Pulmonary artery endothelial cell (primary cell): Measurements from ENCODE around the gene PAGE2. TPM values are rescaled to one million over a fixed set of nuclear protein-coding genes. Genes with fewer than 3 reads are reported as not detected.
"Not testable (repeated sequence)": the region's sequence is repeated elsewhere in the genome, so short reads cannot be mapped to it uniquely, and the experiment has no call there.

Source experiments
- DNase-seq: peaks from one replicate; pipeline ENCODE4 v3.0.0-alpha.2; 2011; ENCODE audit warnings: low read depth, low spot score
- total RNA-seq: library from RNA; depleted of rRNA; stranded (reverse); fragments of >200 nt; gene quantifications from 2 replicates; pipeline ENCODE4 v1.2.3, GENCODE V29; 2014

Gene PAGE2
- total RNA-seq, 1 donor from 2014 or later, result not detected

- DNase-seq, result no peak
These were observed 35.1 kb downstream of the PAGE2 start for GRCh38 chrX:55123900-55124299.

- DNase-seq, result no peak
These were observed 38.9 kb downstream of the PAGE2 start for GRCh38 chrX:55127692-55128091.

GRCh38 chrX:55129361-55129760 is 40.5 kb downstream of the PAGE2 start:
- no peak for DNase-seq

GRCh38 chrX:55130481-55130880 is 41.7 kb downstream of the PAGE2 start:
- DNase-seq, result no peak

- DNase-seq, result no peak
These were observed 43.6 kb downstream of the PAGE2 start for GRCh38 chrX:55132416-55132815.

- no peak for DNase-seq
These were observed 46.4 kb downstream of the PAGE2 start for GRCh38 chrX:55135171-55135570.

GRCh38 chrX:55140800-55141199 is 52.0 kb downstream of the PAGE2 start:
- DNase-seq, result not testable (repeated sequence)

Other genes starting within 250 kb of the PAGE2 start
- 1.6 and 7.2 TPM in 2 replicates for gene TRO, start 168.2 kb upstream of the PAGE2 start, total RNA-seq
- gene PFKFB1, start 94.8 kb upstream of the PAGE2 start, total RNA-seq, result not detected in 2 replicates
- 9.9 and 11.4 TPM in 2 replicates for gene APEX2, start 88.7 kb upstream of the PAGE2 start, total RNA-seq
- not detected in 2 replicates for gene ALAS2, start 58.0 kb upstream of the PAGE2 start, total RNA-seq
- not detected in 2 replicates for gene PAGE2B, start 14.0 kb upstream of the PAGE2 start, total RNA-seq
- not detected in 2 replicates for gene PAGE5, start 131.3 kb downstream of the PAGE2 start, total RNA-seq
- not detected in 2 replicates for gene PAGE3, start 175.9 kb downstream of the PAGE2 start, total RNA-seq